Ishikawa (cell line): ENCODE results near the gene CYP1B1.

Source experiments
- CEBPB ChIP-seq: IDR thresholded peaks from 2 replicates; pipeline ENCODE4 v1.6.1; 2012
- CREB1 ChIP-seq: IDR thresholded peaks from 2 replicates; pipeline ENCODE4 v1.6.1; 2012; ENCODE audit warnings: low read depth
- EGR1 ChIP-seq: IDR thresholded peaks from 2 replicates; pipeline ENCODE4 v1.6.1; 2012
- EP300 ChIP-seq: IDR thresholded peaks from 2 replicates; pipeline ENCODE4 v1.6.1; 2012; ENCODE audit warnings: borderline replicate concordance
- FOXM1 ChIP-seq: IDR thresholded peaks from 2 replicates; pipeline ENCODE4 v1.6.1; 2012; ENCODE audit warnings: low read depth, borderline replicate concordance
- MAX ChIP-seq: IDR thresholded peaks from 2 replicates; pipeline ENCODE4 v1.6.1; 2012
- NFIC ChIP-seq: IDR thresholded peaks from 2 replicates; pipeline ENCODE4 v1.6.1; 2012
- RAD21 ChIP-seq: IDR thresholded peaks from 2 replicates; pipeline ENCODE4 v1.6.1; 2012; ENCODE audit warnings: low read depth
- REST ChIP-seq: IDR thresholded peaks from 2 replicates; pipeline ENCODE4 v1.6.1; 2012; ENCODE audit warnings: low read depth, mild to moderate bottlenecking
- TAF1 ChIP-seq: IDR thresholded peaks from 2 replicates; pipeline ENCODE4 v1.6.1; 2012; ENCODE audit warnings: low read depth, mild to moderate bottlenecking
- TCF12 ChIP-seq: IDR thresholded peaks from 2 replicates; pipeline ENCODE4 v1.6.1; 2012; ENCODE audit warnings: low read depth
- TEAD4 ChIP-seq: IDR thresholded peaks from 2 replicates; pipeline ENCODE4 v1.6.1; 2012
- YY1 ChIP-seq: IDR thresholded peaks from 2 replicates; pipeline ENCODE4 v1.6.1; 2012; ENCODE audit warnings: low read depth
- ZBTB7A ChIP-seq: IDR thresholded peaks from 2 replicates; pipeline ENCODE4 v1.6.1; 2012; ENCODE audit warnings: low read depth
- TF ChIP-seq, protein P1 (sequence below): IDR thresholded peaks from 2 replicates; pipeline ENCODE4 v1.6.1; 2012

Gene CYP1B1

GRCh38 chr2:38106405-38107094 is 30.6 kb upstream of the CYP1B1 start:
- TF ChIP-seq TAF1 (no peak), RAD21 (no peak), TEAD4 (no peak), EP300 (no peak), CEBPB (no peak), CREB1 (no peak)
- TF ChIP-seq, protein P1, sequence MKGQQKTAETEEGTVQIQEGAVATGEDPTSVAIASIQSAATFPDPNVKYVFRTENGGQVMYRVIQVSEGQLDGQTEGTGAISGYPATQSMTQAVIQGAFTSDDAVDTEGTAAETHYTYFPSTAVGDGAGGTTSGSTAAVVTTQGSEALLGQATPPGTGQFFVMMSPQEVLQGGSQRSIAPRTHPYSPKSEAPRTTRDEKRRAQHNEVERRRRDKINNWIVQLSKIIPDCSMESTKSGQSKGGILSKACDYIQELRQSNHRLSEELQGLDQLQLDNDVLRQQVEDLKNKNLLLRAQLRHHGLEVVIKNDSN, result no peak

DNA sequence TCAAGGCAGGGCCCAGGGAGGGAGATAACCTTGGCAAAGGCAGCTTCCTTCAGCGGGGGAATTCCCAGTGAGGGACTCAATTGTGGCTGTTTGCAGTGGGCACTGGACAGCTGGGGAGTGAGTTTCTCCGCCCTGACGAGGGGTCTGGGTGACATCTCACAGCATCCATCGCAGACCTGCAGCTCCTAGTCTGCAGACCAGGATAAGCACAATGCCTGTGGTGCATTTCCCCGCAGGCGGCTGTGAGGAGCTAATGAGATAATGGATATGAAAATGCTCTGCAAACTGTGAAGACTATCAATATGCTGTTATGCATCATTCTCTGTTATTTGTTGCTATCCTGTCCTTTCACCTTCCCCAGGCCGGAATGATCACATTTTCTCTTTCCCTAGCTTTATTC is 30.0 kb upstream of the CYP1B1 start:
- TF ChIP-seq YY1 (no peak), TEAD4 (no peak), TCF12 (no peak), FOXM1 (no peak), CREB1 (no peak)

DNA sequence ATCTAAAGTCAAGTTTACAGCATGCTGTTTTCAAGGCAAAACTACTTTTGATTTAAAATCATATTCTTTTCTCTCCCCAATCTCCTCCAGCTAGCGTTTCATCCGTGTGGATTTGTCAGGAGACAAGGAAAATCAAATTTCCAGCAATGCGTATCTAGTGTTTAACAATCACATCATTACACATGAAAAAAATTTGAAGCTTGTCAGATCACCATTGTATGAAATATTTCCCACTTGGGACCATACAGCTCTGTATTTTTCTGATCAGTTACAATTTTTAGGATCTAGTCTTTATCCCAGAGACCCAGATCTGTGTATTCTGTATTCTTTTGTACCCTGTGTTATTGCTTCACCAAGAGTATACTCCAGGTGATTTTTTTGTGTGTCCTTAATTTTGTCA is 28.6 kb upstream of the CYP1B1 start:
- TF ChIP-seq RAD21 (no peak), REST (no peak), EP300 (no peak), YY1 (no peak), ZBTB7A (no peak), TCF12 (no peak), FOXM1 (no peak), CREB1 (no peak), EGR1 (no peak), MAX (no peak), NFIC (no peak), TAF1 (no peak), CEBPB (no peak), TEAD4 (no peak)
- TF ChIP-seq, protein P1, result no peak

- no peak for TF ChIP-seq MAX
- TF ChIP-seq FOXM1, result no peak
- TF ChIP-seq, protein P1, result no peak
- TF ChIP-seq RAD21, result no peak
- TF ChIP-seq CREB1, result no peak
- no peak for TF ChIP-seq TCF12
- TF ChIP-seq TAF1, result no peak
- TF ChIP-seq ZBTB7A, result no peak
- no peak for TF ChIP-seq TEAD4
These were observed 24.4 kb upstream of the CYP1B1 start for GRCh38 chr2:38100328-38100727.

DNA sequence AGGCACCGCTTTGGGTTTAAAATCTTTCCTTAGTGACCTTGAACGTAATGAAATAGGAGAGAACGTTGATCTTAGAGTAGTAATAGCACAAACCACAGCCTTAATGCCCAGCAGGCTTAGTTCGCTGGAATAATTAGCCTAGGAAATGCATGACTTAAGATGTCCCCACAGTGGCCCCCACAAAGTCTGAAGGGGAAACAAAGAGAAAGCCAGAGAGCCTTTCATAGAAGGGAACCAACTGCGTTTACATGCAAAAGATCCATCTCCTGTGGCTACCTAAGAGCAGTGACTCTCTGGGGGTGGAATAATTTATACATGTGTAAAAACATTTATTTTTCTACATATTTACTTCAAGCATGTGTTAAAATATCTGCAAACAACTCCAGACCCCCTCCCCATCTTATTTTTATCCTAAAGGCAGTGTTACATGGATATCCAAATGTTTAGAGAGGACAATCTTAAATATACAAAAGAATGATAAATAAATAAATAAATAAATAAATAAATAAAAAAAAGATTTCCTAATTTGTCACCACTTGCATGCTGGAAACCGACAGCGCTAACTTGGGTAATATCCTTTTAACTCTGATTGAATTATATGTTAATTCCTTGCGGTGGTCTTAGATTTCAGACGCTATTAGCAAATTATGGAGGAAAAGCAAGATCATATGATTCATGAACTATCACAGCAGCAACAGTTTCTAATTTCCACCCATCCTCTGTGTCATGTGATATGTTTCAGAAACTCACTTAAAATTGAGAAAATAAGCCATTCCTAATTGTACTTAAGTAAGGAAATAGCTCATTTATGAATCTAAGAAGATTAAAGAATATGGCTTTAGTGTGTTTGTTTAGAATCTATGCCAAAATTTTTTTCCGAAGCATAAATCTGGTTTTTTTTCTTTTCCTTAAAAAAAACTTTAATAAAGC is 23.4 kb upstream of the CYP1B1 start:
- TF ChIP-seq CEBPB, result no peak
- TF ChIP-seq EGR1, result no peak
- TF ChIP-seq TAF1, result no peak
- TF ChIP-seq CREB1, result no peak
- no peak for TF ChIP-seq NFIC
- TF ChIP-seq TCF12, result no peak
- TF ChIP-seq TEAD4, result no peak
- no peak for TF ChIP-seq MAX
- no peak for TF ChIP-seq EP300
- TF ChIP-seq, protein P1, result no peak
- TF ChIP-seq REST, result no peak
- TF ChIP-seq RAD21, result no peak
- TF ChIP-seq ZBTB7A, result no peak
- TF ChIP-seq FOXM1, result no peak
- no peak for TF ChIP-seq YY1
